H4 (cell line): ENCODE measurements around the gene F12. TPM values are rescaled to one million over a fixed set of nuclear protein-coding genes. Genes with fewer than 3 reads are reported as not detected.

Experiments used
- DNase-seq: peaks from one replicate; pipeline ENCODE4 v3.0.0-alpha.2; 2015; ENCODE audit warnings: low spot score
- total RNA-seq: library from RNA; depleted of rRNA; stranded (reverse); fragments of >200 nt; shearing (Covaris generic); gene quantifications from 2 replicates; pipeline ENCODE4 v1.2.3, GENCODE V29; 2014; rRNA removed

Gene F12
- total RNA-seq, 1 experiment from 2014 or later: 7.3 TPM

GRCh38 chr5:177356746-177357145 is 52.6 kb downstream of the F12 start:
- no peak for DNase-seq

DNA sequence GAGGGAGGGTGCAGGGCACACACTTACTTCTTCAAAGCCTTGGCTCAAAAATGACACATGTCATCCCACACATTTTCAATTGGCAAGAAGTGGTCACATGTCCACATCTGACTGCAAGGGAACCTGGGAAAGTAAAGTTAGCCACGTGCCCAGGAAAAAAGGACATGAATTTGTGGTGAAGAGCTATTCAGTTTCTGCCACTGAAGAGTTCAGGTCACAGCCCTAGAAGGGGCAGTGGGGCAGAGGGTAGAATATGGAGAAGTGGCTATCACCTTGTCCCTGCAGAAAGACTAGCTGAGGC is 53.5 kb downstream of the F12 start:
- DNase-seq: no peak

GRCh38 chr5:177355162-177355867 is 54.0 kb downstream of the F12 start:
- DNase-seq: no peak

GRCh38 chr5:177354711-177355110 is 54.7 kb downstream of the F12 start:
- no peak for DNase-seq

DNA sequence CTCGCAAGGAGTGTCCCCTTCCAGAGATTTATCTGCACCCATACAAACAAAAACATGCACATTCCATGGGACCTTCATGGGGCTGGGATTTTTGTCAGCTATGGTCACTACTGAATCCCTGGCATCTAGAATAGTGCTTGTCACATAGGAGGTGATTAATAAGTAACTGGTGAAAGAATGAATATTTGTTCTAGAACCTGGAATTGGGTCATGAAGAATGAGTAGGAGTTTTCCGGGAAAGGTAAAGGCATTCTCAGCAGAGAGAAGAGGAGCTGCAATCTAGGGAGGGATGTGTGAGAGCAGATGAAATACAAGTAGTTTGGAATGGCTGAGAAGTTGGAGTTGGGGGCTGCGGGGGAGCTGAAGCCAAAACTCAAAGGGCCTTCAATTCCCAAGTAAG is 55.1 kb downstream of the F12 start:
- DNase-seq: no peak

DNA sequence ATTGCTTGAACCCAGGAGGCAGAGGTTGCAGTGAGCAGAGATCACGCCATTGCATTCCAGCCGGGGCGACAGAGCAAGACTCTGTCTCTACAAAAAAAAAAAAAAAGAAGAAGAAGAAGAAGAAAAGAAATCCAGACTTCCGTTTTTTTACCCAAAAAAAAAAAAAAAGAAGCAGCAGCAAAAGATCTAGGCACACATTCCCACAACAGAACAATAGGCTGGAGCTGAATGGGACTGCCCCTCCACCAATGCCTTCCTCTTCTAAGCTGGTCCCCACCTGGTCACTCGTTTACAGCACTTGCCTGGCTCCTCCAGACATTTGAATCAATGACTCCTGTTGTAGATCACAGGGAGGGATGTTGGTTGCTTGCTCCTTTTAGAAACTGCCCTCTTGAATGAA is 56.3 kb downstream of the F12 start:
- DNase-seq: no peak

Other genes starting within 250 kb of the F12 start
- 22.5 and 28.1 TPM in 2 replicates for gene RAB24, start 105.8 kb downstream of the F12 start, total RNA-seq
- gene PRELID1, start 105.8 kb downstream of the F12 start, total RNA-seq: 487 and 500 TPM in 2 replicates
- gene MXD3, start 97.7 kb downstream of the F12 start, total RNA-seq: 34.7 and 74.3 TPM in 2 replicates
- 745 and 800 TPM in 2 replicates for gene LMAN2, start 57.9 kb downstream of the F12 start, total RNA-seq
- gene RGS14, start 51.6 kb downstream of the F12 start, total RNA-seq: 26.2 and 28.1 TPM in 2 replicates
- gene SLC34A1, start 25.1 kb downstream of the F12 start, total RNA-seq: not detected in 2 replicates
- not detected in 2 replicates for gene PFN3, start 8.9 kb downstream of the F12 start, total RNA-seq
- 37.7 and 51.9 TPM in 2 replicates for gene GRK6, start 17.1 kb upstream of the F12 start, total RNA-seq
- gene PRR7, start 37.2 kb upstream of the F12 start, total RNA-seq: 28.6 and 33.7 TPM in 2 replicates
- gene DBN1, start 64.1 kb upstream of the F12 start, total RNA-seq: 140 and 153 TPM in 2 replicates
- gene PDLIM7, start 88.0 kb upstream of the F12 start, total RNA-seq: 127 and 138 TPM in 2 replicates
- 0.08 and 1.1 TPM in 2 replicates for gene DOK3, start 100.3 kb upstream of the F12 start, total RNA-seq
- 106 and 122 TPM in 2 replicates for gene DDX41, start 107.4 kb upstream of the F12 start, total RNA-seq
- gene FAM193B, start 145.0 kb upstream of the F12 start, total RNA-seq: 7.5 and 14.5 TPM in 2 replicates
- gene TMED9, start 182.6 kb upstream of the F12 start, total RNA-seq: 151 and 191 TPM in 2 replicates
- 35.6 and 40.4 TPM in 2 replicates for gene B4GALT7, start 190.6 kb upstream of the F12 start, total RNA-seq